DMS153 (cell line): ENCODE measurements around the gene PTBP1.

Experiments
- DNase-seq: peaks from one replicate; lab custom pipeline; 2025; lab: John Stamatoyannopoulos, UW

Gene PTBP1

DNA sequence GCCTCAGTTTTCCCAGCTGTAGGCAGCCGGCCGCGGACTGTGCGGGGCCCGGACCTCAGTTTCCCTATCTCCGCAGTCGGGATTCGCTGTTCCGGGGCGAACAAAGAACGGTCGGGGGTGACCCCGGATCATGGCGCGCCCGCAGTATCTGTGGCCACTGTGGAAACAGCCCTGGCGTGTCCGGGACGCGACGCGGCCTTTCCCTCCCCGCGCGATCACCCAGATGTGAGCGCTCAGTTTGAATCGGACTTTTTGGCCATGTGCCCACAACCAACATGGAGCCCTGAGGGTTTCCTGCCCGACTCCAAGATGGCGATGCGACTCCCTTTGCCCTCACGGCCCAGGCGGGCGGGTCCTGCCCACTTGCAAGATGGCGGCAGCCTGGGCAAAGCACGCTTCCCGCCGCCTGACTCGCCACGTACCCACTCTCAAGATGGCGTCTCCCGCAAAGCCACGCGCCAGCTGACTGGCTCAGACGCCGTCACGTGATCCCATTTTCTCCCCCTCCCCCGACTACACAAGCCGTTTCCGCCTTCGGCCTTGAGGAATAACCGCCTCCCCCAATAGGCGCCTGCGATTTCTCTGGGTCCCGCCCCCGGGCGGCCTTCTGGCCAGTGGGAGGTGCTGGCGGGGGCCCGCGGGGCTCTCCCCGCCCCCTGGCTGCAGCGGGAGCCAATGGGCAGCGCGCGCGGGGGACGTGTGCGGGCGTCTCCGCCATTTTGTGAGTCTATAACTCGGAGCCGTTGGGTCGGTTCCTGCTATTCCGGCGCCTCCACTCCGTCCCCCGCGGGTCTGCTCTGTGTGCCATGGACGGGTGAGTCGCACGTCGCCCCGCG, at the start of gene PTBP1:
Gene PTBP1 (plus strand): TSS at position 761 of the 836 bp plus-strand sequence. CDS start 46 bp downstream, at position 807.
- DNase-seq, result peak; percentile 97

DNA sequence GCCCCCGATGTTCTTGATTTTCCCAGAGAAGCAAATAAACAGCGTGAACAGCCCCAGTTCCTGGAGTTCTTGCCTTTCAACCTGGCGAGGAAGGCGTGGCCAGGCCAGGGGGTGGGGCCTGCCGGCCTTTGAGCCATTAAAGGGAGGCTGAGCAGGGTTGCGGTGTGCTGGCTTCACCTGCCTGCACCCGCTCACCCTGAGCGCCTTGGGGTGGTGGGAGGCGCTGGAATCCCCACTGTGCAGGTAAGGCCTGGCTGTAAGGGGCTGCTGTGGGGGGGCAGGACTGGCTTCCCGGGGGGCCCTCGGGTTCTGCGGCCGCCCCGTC, 49.0 kb upstream of the PTBP1 start:
- DNase-seq, result no peak

DNA sequence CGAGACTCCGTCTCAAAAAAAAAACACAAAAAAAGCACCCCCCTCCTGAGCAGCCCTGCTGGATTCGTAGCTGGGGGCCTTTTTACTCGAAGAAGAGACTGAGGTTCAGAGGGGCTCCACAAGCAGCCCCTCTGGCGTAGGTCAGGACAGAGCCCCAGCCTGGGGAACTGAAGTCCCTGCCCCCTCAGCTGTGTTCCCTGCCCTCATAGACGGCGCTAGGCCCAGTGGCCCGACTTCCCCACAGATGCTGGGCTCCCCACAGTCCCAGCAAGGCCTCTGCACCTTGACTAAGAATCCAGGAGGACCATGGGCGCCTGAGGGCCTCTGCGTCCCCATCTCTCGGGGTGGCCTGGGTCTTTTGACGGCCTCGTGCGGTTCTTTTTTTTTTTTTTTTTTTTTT, 47.4 kb upstream of the PTBP1 start:
- no peak for DNase-seq

DNA sequence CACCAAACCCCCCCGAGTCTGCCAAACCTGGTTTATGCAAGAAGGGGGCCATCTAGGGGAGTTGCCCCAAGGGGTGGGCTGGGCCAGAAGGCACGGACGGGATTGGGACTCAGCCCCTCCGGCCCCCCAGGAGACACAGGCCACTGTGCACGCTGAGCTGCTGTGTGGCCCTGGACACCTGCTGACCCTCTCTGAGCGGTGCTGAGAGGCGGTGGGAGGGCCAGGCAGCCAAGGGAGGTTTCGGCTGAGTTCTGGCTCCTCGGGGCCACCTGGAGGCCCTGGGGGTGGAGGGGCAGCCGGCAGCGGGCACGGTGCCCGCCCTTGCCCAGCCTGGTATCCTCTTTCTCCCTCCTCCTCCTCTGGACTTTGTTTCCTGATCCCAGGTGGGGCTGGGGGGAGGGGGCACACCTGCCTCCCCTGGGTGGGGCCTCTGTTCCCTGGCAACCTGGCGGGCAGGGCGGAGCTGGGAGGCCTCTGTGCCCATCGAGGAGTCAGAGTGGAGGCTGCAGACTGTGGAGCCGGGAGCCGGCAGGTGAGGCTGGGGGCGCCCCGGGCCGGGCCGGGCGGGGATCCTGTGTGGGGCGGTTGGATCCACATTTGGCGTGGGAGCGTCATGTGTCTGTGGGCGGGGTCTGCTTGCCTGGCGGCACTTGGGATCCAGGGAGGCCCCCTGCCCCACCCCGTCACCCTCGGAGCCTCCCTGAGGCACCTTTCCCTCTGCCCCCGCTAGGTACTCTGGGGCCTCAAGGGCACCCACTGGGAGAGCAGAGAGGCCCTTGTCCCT, 46.4 kb upstream of the PTBP1 start, which contains the start of gene MISP:
Gene MISP (plus strand): TSS at position 473 of the 784 bp plus-strand sequence. CDS start 5,835 bp downstream, outside the sequence.
- peak; percentile 70 for DNase-seq

DNA sequence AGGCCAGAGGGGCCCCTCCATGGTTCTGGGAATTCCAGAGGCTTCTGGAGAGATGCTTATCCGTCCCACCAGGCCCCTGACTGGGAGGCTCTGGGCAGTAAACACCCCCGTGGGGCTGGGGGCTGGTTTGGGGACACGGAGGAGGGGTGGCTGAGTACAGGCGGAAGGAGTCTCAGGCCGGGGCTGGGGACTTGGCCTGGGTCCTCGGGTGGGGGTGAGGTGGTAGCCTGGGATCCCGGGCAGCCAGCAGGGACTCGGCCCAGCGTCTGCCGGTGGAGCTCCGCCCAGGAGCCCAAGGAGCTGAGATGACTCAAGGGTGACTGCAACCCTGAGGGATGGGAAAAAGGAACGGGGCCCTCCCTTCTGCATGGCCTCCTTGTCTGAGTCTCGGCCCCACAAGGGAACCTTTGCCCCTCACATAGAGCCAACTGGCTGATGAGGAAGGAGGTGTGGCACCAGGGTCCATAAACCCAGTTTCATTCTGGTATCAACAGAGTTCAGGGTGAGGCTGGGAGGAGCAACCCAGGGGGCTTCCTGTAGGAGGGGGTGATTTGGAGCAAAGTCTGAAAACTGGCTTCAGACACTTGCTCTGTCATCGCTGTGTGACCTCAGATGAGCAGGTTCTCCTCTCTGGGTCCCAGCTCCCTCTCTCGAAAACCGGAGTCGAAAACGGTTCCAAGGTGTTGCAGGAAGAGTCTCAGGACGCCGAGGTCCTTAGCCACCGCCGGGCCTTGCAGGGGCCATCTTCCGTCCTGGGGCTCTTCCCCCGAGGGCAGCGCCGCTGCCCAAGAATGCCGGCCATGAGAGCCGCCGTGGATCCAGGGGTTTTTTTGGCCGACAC, 45.5 kb upstream of the PTBP1 start:
- DNase-seq, result no peak

DNA sequence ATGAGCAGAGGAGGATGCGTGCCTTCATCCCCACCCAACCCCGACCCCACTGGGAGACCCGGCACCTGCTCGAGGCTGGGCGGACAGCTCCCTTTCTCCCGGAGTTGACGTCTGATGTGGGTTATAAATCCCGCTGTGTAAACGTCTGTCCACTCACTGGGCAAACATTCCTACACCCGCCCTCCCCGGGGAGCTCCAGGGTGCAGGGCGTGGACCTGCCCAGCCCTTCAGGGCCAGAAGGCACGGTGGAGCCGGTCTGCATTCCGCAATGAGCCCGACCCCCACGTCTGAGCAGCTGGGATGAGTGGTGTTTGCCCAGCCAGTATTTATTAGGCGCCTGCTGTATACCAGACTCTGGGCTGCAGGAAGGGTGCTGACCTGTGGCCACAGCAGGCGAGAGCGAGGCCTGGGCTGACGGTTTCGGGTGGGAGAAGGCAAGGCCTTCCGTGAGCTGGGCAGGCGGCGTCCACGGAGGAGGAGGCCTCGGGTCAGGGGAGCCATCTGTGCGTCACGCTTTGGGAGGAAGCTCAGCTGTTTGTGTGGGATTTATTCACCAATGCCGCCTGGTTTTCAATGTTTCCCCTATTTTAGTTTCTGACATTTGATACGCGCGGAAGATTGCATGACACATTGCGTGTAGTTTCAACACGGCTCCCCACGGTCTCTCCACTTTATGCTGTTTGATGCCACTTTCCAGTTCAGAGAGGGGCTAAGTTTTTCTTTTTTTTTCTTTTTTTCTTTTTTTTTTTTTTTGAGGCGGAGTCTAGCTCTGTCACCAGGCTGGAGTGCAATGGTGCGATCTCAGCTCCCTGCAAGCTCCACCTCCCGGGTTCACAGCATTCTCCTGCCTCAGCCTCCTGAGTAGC, 44.4 kb upstream of the PTBP1 start:
- no peak for DNase-seq

DNA sequence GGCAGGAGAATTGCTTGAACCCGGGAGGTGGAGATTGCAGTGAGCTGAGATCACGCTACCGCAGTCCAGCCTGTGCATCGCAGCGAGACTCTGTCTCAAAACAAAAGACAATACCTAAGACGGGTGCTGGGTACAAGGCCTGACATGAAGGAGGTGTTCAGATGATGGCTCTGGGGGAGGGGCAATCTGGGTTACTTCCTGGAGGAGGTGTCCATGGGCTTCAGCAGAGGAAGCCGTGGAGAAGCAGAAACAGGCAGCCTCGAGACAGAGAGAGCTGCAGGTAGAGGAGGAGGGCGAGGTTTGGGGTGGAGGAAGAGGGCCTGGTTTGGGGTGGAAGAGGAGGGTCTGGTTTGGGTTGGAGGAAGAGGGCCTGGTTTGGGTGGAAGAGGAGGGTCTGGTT, 42.7 kb upstream of the PTBP1 start:
- DNase-seq, result no peak

DNA sequence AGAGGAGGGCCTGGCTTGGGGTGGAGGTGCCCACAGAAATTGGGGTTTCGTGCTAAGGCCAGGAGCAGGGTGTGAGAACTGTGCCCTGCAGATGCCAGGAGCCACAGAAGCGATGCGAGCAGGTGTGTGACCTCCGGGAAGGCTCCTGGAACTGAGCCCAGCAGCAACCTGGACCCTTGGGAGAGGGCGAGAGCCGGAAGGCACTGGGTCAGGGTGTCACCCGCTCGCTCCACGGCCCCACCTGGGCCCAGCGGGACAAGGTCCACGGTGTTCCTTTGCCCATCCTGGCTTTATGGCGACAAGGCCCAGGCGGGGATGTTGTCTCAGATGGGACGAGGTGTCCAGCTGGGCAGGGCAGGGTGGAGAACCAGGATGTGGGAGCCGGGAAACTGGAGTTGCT, 42.2 kb upstream of the PTBP1 start:
- DNase-seq, result no peak

DNA sequence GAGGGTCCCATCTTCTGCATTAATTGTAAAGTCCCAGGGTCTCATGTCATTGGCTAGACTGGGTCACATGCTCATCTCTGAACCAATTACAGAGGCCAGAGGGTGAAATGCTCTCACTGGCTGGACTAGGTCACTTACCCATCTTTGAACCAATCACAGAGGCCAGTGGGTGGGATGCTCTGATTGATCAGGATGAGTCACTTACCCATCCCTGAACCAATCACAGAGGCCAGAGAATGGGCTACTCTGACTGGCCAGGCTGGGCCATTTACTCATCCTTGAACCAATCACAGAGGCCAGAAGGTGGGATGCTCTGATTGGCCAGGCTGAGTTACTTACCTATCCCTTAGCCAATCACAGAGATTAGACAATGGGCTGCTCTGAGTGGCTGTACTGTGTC, 41.0 kb upstream of the PTBP1 start:
- no peak for DNase-seq

DNA sequence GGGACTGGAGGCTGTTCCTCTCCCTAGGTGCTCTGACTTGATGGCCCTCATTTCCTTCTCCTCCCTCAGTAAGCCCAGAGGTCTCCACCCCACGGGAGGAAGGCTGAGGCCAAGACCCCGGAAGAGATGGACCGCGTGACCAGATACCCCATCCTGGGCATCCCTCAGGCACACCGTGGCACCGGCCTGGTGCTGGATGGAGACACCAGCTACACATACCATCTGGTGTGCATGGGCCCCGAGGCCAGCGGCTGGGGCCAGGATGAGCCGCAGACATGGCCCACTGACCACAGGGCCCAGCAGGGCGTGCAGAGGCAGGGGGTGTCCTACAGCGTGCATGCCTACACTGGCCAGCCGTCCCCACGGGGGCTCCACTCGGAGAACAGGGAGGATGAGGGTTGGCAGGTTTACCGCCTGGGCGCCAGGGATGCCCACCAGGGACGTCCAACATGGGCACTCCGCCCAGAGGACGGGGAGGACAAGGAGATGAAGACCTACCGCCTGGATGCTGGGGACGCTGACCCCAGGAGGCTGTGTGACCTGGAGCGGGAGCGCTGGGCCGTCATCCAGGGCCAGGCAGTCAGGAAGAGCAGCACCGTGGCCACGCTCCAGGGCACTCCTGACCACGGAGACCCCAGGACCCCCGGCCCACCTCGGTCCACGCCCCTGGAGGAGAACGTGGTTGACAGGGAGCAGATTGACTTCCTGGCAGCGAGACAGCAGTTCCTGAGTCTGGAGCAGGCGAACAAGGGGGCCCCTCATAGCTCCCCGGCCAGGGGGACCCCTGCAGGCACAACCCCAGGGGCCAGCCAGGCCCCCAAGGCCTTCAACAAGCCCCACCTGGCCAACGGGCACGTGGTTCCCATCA, 40.2 kb upstream of the PTBP1 start:
- no peak for DNase-seq

DNA sequence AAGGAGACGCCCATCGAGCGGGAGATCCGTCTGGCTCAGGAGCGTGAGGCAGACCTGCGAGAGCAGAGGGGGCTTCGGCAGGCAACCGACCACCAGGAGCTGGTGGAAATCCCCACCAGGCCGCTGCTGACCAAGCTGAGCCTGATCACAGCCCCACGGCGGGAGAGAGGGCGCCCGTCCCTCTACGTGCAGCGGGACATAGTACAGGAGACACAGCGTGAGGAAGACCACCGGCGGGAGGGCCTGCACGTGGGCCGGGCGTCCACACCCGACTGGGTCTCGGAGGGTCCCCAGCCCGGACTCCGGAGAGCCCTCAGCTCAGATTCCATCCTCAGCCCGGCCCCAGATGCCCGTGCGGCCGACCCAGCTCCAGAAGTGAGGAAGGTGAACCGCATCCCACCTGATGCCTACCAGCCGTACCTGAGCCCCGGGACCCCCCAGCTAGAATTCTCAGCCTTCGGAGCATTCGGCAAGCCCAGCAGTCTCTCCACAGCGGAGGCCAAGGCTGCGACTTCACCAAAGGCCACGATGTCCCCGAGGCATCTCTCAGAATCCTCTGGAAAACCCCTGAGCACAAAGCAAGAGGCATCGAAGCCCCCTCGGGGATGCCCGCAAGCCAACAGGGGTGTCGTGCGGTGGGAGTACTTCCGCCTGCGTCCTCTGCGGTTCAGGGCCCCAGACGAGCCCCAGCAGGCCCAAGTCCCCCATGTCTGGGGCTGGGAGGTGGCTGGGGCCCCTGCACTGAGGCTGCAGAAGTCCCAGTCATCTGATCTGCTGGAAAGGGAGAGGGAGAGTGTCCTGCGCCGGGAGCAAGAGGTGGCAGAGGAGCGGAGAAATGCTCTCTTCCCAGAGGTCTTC, 39.2 kb upstream of the PTBP1 start:
- DNase-seq, result no peak

DNA sequence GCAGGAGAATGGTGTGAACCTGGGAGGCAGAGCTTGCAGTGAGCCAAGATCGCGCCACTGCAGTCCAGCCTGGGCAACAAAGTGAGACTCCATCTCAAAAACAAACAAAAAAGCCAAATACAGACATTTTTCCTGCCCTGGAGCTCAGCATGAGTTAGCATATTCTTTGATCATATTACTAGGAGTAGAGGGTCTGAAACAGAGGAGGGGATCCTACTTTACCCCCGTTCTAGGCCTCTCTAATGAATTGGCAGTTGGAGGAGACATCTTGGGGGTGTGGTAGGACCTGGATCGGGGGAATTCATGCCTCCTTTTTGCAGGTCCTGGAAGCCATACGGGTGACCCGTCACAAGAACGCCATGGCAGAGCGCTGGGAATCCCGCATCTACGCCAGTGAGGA, 34.1 kb upstream of the PTBP1 start:
- DNase-seq, result no peak

DNA sequence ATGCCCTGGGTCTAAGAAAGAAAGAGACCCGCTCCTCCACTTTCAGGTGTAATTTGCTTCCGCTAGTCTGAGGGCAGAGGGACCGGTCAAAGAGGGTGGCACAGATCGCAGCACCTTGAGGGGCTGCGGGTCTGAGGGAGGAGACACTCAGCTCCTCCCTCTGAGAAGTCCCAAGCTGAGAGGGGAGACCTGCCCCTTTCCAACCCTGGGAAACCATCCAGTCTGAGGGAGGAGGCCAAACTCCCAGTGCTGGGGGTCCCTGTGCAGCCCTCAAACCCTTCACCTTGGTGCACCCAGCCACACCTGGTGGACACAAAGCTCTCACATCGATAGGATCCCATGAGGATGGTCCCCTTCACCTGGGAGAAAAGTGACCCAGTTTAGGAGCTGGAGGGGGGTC, 33.4 kb upstream of the PTBP1 start:
- no peak for DNase-seq

DNA sequence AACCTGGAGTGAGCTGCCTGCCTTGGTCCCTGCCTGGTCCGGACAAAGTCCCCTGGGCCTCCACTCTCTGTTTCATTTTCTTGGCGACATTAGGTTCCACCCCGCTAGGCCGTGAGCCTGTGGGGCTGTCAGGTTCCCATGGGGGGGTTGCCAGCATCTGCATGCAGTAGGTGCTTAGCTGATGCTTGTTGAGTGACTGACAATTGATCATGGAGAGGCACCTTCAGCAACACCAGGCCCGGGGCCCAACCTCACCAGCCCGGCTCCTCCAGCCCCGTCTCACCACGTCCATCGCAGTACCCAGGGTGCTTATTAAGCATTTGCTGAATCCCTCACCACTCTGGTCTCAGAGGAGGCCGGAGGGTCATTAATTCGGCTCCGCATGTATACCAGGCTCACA, 33.0 kb upstream of the PTBP1 start:
- no peak for DNase-seq

DNA sequence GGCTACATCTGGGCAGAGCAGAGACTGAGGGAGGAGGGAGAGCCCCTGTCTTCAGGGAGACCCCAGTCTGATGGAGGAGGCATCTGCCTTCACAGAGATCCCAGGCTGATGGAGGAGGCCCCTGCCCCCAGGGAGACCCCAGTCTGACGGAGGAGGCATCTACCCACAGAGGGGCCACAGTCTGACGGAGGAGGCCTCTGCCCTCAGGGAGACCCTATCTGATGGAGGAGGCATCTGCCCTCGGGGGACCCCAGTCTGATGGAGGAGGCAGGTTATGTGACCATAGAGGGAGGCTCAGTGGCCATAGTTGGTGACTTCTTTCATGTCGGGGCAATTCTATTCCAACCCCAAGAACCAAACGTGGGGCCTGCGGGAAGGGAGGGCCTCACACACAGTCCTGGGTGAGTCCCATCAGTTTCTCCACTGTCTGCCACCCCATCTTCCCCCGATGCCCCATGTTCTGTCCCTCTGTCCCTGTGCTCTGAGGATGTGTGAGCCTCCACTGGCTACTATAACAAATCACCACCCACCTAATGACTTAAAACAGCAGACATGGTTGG, 32.0 kb upstream of the PTBP1 start:
- DNase-seq, result no peak

DNA sequence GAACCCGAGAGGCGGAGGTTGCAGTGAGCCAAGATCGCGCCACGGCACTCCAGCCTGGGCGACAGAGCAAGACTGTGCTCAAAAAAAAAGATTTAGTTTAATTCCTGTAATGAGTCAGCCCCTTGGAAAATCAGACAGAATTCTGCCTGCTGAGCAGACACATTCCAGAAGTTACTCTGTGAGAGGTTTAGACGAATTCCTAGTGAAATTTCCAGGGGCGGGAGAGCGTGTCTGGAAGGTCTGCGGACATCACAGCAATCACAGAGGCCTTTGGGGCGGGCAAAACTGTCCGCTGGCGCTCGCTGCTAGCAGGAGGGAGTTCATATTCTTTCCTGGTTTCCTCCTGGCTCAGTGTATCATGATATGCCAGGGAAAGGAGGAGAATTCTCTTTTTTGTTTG, 28.8 kb upstream of the PTBP1 start:
- DNase-seq, result no peak

DNA sequence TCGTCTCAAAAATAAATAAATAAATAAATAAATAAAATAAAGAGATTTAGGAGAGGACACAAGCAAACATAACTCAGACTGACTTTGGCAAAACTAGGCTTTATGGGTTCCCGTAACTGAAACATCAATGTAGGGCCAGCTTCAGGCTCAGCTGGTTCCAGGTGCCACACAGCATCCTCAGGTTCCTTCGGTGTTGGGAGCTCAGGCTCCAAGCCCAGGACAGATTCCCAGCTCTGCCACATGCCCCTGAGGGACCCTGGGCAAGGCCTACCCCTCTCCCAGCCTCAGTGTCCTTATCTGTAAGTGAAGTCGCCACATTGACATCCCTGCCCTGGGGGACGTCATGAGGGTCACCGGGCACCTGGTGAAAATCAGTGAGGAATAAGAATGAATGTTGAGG, 27.6 kb upstream of the PTBP1 start:
- no peak for DNase-seq

DNA sequence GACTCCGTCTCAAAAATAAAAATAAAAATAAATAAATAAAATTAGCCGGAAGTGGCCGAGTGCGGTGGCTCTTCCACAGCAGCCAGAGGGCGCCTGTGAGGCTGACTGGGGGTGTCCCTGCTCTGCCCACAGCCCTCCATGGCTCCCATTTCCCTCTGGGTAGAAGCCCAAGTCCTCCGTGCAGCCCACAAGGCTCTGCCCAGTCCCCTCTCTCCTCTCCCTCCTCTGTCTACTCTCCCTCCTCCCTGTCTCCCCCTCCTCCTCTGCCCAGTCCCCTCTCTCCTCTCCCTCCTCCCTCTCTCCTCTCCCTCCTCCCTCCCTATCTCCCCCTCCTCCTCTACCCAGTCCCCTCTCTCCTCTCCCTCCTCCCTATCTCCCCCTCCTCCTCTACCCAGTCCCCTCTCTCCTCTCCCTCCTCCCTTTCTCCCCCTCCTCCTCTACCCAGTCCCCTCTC, 25.9 kb upstream of the PTBP1 start:
- DNase-seq, result no peak

DNA sequence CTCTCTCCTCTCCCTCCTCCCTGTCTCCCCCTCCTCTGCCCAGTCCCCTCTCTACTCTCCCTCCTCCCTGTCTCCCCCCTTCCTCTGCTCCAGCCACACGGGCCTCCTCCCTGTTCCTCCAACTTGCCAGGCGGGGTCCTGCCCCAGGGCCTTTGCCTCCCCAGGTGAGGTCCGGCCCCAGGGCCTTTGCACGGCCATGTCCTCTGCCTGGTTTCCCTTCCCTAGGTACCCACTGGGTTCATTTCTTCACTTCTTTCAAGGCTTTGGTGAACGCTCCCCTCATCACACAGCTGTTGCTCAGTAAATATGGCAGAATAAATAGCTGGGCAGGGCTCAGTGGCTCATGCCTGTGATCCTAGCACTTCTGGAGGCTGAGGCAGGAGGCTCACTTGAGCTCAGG, 25.2 kb upstream of the PTBP1 start:
- DNase-seq, result no peak
